Measurements from ENCODE around the gene NNAT. TPM values are rescaled to one million over a fixed set of nuclear protein-coding genes. Genes with fewer than 3 reads are reported as not detected.

The NNAT gene
- total RNA-seq, 1 donor, result 1.3 TPM

DNA sequence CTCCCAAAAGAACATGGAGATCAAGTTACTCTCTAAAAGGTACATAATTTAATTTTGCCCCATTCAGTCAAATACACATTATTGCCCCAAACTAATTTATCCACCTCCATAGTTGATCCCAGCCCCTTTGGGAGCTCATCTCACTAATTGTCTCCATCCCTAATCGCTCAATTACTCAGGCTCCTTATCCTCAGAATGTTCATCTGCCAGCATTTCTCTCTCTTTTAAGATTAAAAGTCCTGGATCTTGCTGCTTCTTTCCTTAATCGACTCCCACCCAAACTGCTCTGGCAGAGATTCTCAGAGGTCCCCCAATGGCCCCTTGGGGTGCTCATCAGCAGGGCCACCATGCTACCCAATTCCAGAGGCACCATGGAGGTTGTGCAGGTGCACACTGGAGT is 18.4 kb upstream of the NNAT start:
- no peak for DNase-seq (ENCODE audit: low read depth)
- H3K4me3 ChIP-seq (ENCODE audit: low read depth, low read length), result no peak overlapping the region
- no peak for TF ChIP-seq CTCF (IDR thresholded peaks at IDR 0.05; ENCODE audit: insufficient read depth, low read depth, low read length)

- DNase-seq (ENCODE audit: low read depth), result no peak
- H3K4me3 ChIP-seq (ENCODE audit: low read depth, low read length), result no peak overlapping the region
- TF ChIP-seq CTCF (IDR thresholded peaks at IDR 0.05; ENCODE audit: insufficient read depth, low read depth, low read length), result no peak
Measured at GRCh38 chr20:37503256-37503927, 17.7 kb upstream of the NNAT start.

GRCh38 chr20:37504404-37505096 is 16.5 kb upstream of the NNAT start:
- no peak for TF ChIP-seq CTCF (IDR thresholded peaks at IDR 0.05; ENCODE audit: insufficient read depth, low read depth, low read length)

GRCh38 chr20:37505263-37506151 is 15.5 kb upstream of the NNAT start:
- DNase-seq (ENCODE audit: low read depth), result no peak
- no peak overlapping the region for H3K4me3 ChIP-seq (ENCODE audit: low read depth, low read length)
- no peak for TF ChIP-seq CTCF (IDR thresholded peaks at IDR 0.05; ENCODE audit: insufficient read depth, low read depth, low read length)

More at GRCh38 chr20:37504404-37505096, 16.5 kb upstream of the NNAT start:
- DNase-seq (ENCODE audit: low read depth), result no peak
- no peak overlapping the region for H3K4me3 ChIP-seq (ENCODE audit: low read depth, low read length)

DNA sequence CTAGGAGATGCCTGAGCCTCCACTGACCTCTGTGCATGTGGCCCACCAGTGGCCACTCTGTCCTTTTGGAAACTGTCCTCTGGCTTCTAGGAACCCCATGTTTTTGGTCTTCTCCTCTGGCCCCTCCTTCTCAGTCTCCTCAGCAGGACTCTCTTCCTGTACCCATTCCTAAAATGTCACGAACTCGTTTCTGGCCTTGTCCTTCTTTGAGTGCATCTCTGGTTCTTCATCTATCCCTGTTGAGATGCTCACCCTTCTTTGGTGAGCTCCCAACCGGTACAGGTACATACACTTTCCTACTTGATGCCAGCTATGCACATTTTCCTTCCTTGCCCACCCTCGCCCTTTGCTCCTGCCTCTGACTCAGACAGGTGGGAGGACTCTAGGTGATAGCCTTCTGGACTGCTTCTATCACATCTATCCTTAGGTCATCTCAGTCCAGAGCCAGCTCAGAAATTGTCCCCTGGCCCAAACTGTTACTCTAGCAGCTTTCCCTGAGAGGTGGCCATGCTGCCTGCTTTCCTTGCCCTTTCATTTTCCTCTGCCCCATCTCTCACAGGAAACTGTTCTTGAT is 14.8 kb upstream of the NNAT start:
- no peak for DNase-seq (ENCODE audit: low read depth)

More for the DNA sequence above, 14.8 kb upstream of the NNAT start:
- H3K4me3 ChIP-seq (ENCODE audit: low read depth, low read length), result no peak overlapping the region
- no peak for TF ChIP-seq CTCF (IDR thresholded peaks at IDR 0.05; ENCODE audit: insufficient read depth, low read depth, low read length)
